Measurements from ENCODE around the gene CDH23.

Gene CDH23

GRCh38 chr10:71797533-71798307, 401.0 kb downstream of the CDH23 start:
- ATAC-seq = no peak
- TF ChIP-seq ARNTL (CRISPR knock-in tag; IDR thresholded peaks at IDR 0.05; ENCODE audit: borderline replicate concordance, low read depth) (no peak), ISL1 (CRISPR knock-in tag; IDR thresholded peaks at IDR 0.05) (no peak), CSDC2 (CRISPR knock-in tag; IDR thresholded peaks at IDR 0.05) (no peak), POU6F1 (CRISPR knock-in tag; IDR thresholded peaks at IDR 0.05; ENCODE audit: borderline replicate concordance, low read depth) (no peak)

GRCh38 chr10:71798308-71798624, 401.5 kb downstream of the CDH23 start:
- ATAC-seq = no peak
- TF ChIP-seq ZNF565 (CRISPR knock-in tag; conservative IDR thresholded peaks at IDR 0.05; ENCODE audit: low read depth) = no peak
- TF ChIP-seq ARNTL (CRISPR knock-in tag; IDR thresholded peaks at IDR 0.05; ENCODE audit: borderline replicate concordance, low read depth) = no peak
- TF ChIP-seq PATZ1 (CRISPR knock-in tag; IDR thresholded peaks at IDR 0.05; ENCODE audit: borderline replicate concordance) = no peak
- TF ChIP-seq ISL1 (CRISPR knock-in tag; IDR thresholded peaks at IDR 0.05) = no peak

GRCh38 chr10:71799112-71799511, 402.4 kb downstream of the CDH23 start:
- no peak for ATAC-seq
- TF ChIP-seq SNAI2 (CRISPR knock-in tag; IDR thresholded peaks at IDR 0.05) (no peak), ZNF565 (CRISPR knock-in tag; conservative IDR thresholded peaks at IDR 0.05; ENCODE audit: low read depth) (no peak), BACH2 (CRISPR knock-in tag; IDR thresholded peaks at IDR 0.05; ENCODE audit: borderline replicate concordance) (no peak), CREB5 (CRISPR knock-in tag; IDR thresholded peaks at IDR 0.05; ENCODE audit: low read depth) (no peak)

GRCh38 chr10:71799608-71800453, 403.1 kb downstream of the CDH23 start:
- TF ChIP-seq ZNF70 (CRISPR knock-in tag; IDR thresholded peaks at IDR 0.05) = no peak
- TF ChIP-seq TOX (CRISPR knock-in tag; IDR thresholded peaks at IDR 0.05; ENCODE audit: borderline replicate concordance) = no peak
- no peak for TF ChIP-seq TCF4 (CRISPR knock-in tag; IDR thresholded peaks at IDR 0.05; ENCODE audit: borderline replicate concordance)
- TF ChIP-seq TSHZ2 (CRISPR knock-in tag; IDR thresholded peaks at IDR 0.05) = no peak
- no peak for TF ChIP-seq CSDC2 (CRISPR knock-in tag; IDR thresholded peaks at IDR 0.05)
- TF ChIP-seq ZFP30 (CRISPR knock-in tag; IDR thresholded peaks at IDR 0.05) = no peak
- TF ChIP-seq CSRNP3 (CRISPR knock-in tag; IDR thresholded peaks at IDR 0.05) = no peak
- TF ChIP-seq ZNF565 (CRISPR knock-in tag; conservative IDR thresholded peaks at IDR 0.05; ENCODE audit: low read depth) = no peak
- TF ChIP-seq RARB (CRISPR knock-in tag; IDR thresholded peaks at IDR 0.05) = no peak
- no peak for TF ChIP-seq CREB5 (CRISPR knock-in tag; IDR thresholded peaks at IDR 0.05; ENCODE audit: low read depth)
- no peak for TF ChIP-seq OSR1 (CRISPR knock-in tag; IDR thresholded peaks at IDR 0.05)
- no peak for TF ChIP-seq ZFP3 (CRISPR knock-in tag; IDR thresholded peaks at IDR 0.05)
- TF ChIP-seq POU6F1 (CRISPR knock-in tag; IDR thresholded peaks at IDR 0.05; ENCODE audit: borderline replicate concordance, low read depth) = no peak
- TF ChIP-seq BACH2 (CRISPR knock-in tag; IDR thresholded peaks at IDR 0.05; ENCODE audit: borderline replicate concordance) = no peak
- TF ChIP-seq ESRRG (CRISPR knock-in tag; IDR thresholded peaks at IDR 0.05) = no peak
- TF ChIP-seq ARNTL (CRISPR knock-in tag; IDR thresholded peaks at IDR 0.05; ENCODE audit: borderline replicate concordance, low read depth) = no peak
- TF ChIP-seq PPARA (CRISPR knock-in tag; IDR thresholded peaks at IDR 0.05; ENCODE audit: borderline replicate concordance) = no peak
- no peak for TF ChIP-seq ZNF8 (CRISPR knock-in tag; IDR thresholded peaks at IDR 0.05)
- no peak for TF ChIP-seq ISL1 (CRISPR knock-in tag; IDR thresholded peaks at IDR 0.05)
- ATAC-seq = no peak
